CD4-positive, alpha-beta T cell (primary cell): ENCODE data around the gene EIF3J. TPM values are rescaled to one million over a fixed set of nuclear protein-coding genes. Genes with fewer than 3 reads are reported as not detected.
A peak's percentile ranks its signal among the peaks of the same experiment; 100 is the strongest.

Experiments
- ATAC-seq: fragments of 200-7000 bp; cut with Tn5 transposase; one replicate; pipeline ENCODE4 v1.10.0; 2022; ENCODE audit warnings: mild to moderate bottlenecking; ENCODE audit not compliant: poor library complexity
- CTCF ChIA-PET: fragments of 350-600 bp; sonication (Branson Sonifier 250); formaldehyde crosslinking; loops from one replicate; lab custom pipeline; 2021; ENCODE audit warnings: antibody characterized with exemption, inconsistent platforms; lab: Charles Lee
- POLR2A ChIA-PET: fragments of 350-600 bp; sonication (Branson Sonifier 250); formaldehyde crosslinking; loops from one replicate; lab custom pipeline; 2021; ENCODE audit warnings: antibody characterized with exemption, inconsistent platforms; lab: Charles Lee
- DNase-seq, 14 experiments: peaks; one replicate each; pipeline ENCODE4 v3.0.0-alpha.2; 2013 to 2020; ENCODE audit warnings: mixed read lengths in 2 of 14
- H3K27ac ChIP-seq, 2 donors: one replicate each; pipeline versions ENCODE4 v1.5.1 to v1.7.0; 2013; ENCODE audit warnings: low read length in 2 of 2, low read depth in 1 of 2, mild to moderate bottlenecking in 1 of 2
- H3K27me3 ChIP-seq, 2 experiments: 1 replicate in 1 of 2; 2 replicates in 1 of 2; pipeline versions ENCODE4 v1.6.1 to v1.7.0; 2013; ENCODE audit warnings: low read length in 2 of 2, control low read depth in 1 of 2, mild to moderate bottlenecking in 1 of 2, moderate library complexity in 1 of 2; ENCODE audit not compliant: insufficient read depth in 2 of 2, control insufficient read depth in 1 of 2
- H3K36me3 ChIP-seq: one replicate; pipeline ENCODE4 v1.6.1; 2013; ENCODE audit warnings: low read length, control low read depth; ENCODE audit not compliant: insufficient read depth
- H3K4me1 ChIP-seq: one replicate; pipeline ENCODE4 v1.6.1; 2013; ENCODE audit warnings: low read length, control low read depth; ENCODE audit not compliant: insufficient read depth
- H3K4me3 ChIP-seq: one replicate; pipeline ENCODE4 v1.5.1; 2013; ENCODE audit warnings: mild to moderate bottlenecking, low read length, moderate library complexity
- H3K9me3 ChIP-seq, 2 experiments: 1 replicate in 1 of 2; 2 replicates in 1 of 2; pipeline versions ENCODE4 v1.6.1 to v1.7.0; 2013; ENCODE audit warnings: low read length in 2 of 2, mild to moderate bottlenecking in 2 of 2, control low read depth in 1 of 2, moderate library complexity in 1 of 2; ENCODE audit not compliant: control insufficient read depth in 1 of 2, insufficient read depth in 1 of 2
- H3K27ac Mint-ChIP-seq: one replicate; pipeline ENCODE4 v1.8.0; 2020; ENCODE audit warnings: mixed read lengths
- H3K27me3 Mint-ChIP-seq: one replicate; pipeline ENCODE4 v1.8.0; 2021; ENCODE audit warnings: mixed read lengths
- H3K36me3 Mint-ChIP-seq: one replicate; pipeline ENCODE4 v1.8.0; 2021; ENCODE audit warnings: low read depth, mixed read lengths
- H3K4me1 Mint-ChIP-seq: one replicate; pipeline ENCODE4 v1.8.0; 2021; ENCODE audit warnings: low read depth, mixed read lengths
- H3K4me3 Mint-ChIP-seq: one replicate; pipeline ENCODE4 v1.8.0; 2020; ENCODE audit warnings: mild to moderate bottlenecking, mixed read lengths
- H3K9me3 Mint-ChIP-seq: one replicate; pipeline ENCODE4 v1.8.0; 2020; ENCODE audit warnings: mixed read lengths
- CTCF ChIP-seq: fragments of 200-600 bp; IDR thresholded peaks from one replicate; pipeline ENCODE4 v1.8.0; 2022; ENCODE audit warnings: antibody characterized with exemption, mild to moderate bottlenecking
- intact Hi-C, 2 experiments: fragments of 100-400 bp; cut with DNase I in 1 of 2; cut with micrococcal nuclease in 1 of 2; formaldehyde crosslinking; loops; one replicate each; pipeline versions ENCODE4 v1.15.1 to v1.9.0; 2023 to 2025; cut with DNase I, micrococcal nuclease
- total RNA-seq, 174 experiments: library from RNA in 2 of 174; stranded (reverse) in 2 of 174; gene quantifications; one replicate each; pipeline ENCODE4 v1.2.3 and lab custom pipeline; 2021 to 2026

EIF3J gene
- total RNA-seq, 2 experiments from 2014 or later, result 67.6 to 69.2 TPM

DNA sequence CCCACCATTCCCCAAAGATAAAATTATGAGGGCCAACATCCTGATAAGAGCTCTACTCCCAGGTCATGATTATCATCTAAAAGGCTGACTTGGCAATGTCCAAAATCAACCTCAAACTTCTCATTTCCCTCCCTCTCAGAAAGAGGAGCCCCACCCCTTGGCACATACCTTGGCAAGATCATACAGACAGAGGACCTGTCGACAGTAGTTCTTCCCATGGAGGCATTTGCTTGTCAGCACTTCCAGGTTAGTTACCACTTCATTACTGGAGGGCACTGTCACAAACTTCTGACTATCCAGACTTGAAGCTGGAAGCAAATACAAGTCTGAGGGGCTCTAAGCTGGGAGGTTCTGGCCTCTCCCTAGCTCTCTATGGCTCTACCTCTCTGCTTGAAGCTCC lies 37.8 kb downstream of the EIF3J start:
- TF ChIP-seq CTCF, result no peak
- peaks cover 19% of the 10 kb centered on the region for H3K4me1 Mint-ChIP-seq
- no peak overlapping the region for H3K27ac ChIP-seq
- H3K27me3 ChIP-seq, result no peaks in the 10 kb centered on the region
- H3K27me3 Mint-ChIP-seq, result no peaks in the 10 kb centered on the region
- intact Hi-C loops, result loop anchor here (5.0 kb wide), 3 partner anchors 163 to 463 kb away; partner anchors contain the start of gene TRIM69 (in 1 of the 2)
- no peak overlapping the region for H3K4me3 Mint-ChIP-seq
- ATAC-seq (no peak), DNase-seq (no peak)
- POLR2A ChIA-PET, result interaction anchor here (0.9 kb wide), 1 partner anchor 14 kb away, joined by 4 read pairs; no protein-coding TSS in a partner anchor
- H3K9me3 ChIP-seq, result no peaks in the 10 kb centered on the region
- peaks cover 42% of the 10 kb centered on the region for H3K36me3 ChIP-seq
- H3K36me3 Mint-ChIP-seq, result peaks cover 48% of the 10 kb centered on the region
- H3K4me3 ChIP-seq, result no peak overlapping the region
- H3K4me1 ChIP-seq, result peaks cover 14% of the 10 kb centered on the region
- peak overlapping the region; percentile 76 for H3K27ac Mint-ChIP-seq
- no peaks in the 10 kb centered on the region for H3K9me3 Mint-ChIP-seq
- CTCF ChIA-PET, result no interaction called here

DNA sequence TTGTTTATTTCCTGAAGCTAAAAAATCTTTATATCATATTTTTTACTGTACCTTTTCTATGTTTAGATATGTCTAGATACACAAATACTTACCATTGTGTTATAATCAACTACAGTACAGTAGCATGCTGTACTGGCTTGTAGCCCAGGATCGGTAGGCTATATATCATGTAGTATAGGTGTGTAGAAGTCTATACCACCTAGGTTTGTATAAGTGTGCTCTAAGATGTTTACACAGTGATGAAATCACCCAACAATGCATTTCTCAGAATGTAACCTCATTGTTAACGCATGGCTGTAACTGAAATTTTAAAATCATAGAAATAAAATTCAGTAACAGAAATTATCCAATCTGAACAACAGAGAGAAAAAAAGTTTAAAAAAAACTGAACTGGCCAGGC lies 43.2 kb downstream of the EIF3J start:
- H3K36me3 ChIP-seq, result peaks cover 36% of the 10 kb centered on the region
- Mint-ChIP-seq H3K9me3 (no peaks in the 10 kb centered on the region), H3K4me3 (no peak overlapping the region), H3K27ac (no peak overlapping the region), H3K4me1 (peaks cover 32% of the 10 kb centered on the region), H3K27me3 (no peaks in the 10 kb centered on the region), H3K36me3 (peaks cover 57% of the 10 kb centered on the region)
- H3K4me3 ChIP-seq, result no peak overlapping the region
- no peaks in the 10 kb centered on the region for H3K27me3 ChIP-seq
- POLR2A ChIA-PET, result interaction anchor here (1.1 kb wide), 1 partner anchor 146 kb away, joined by 3 read pairs; no protein-coding TSS in a partner anchor
- H3K27ac ChIP-seq, result no peak overlapping the region
- CTCF ChIA-PET, result interaction anchor here (1.4 to 2.8 kb wide), 4 partner anchors 9 to 158 kb away, joined by 4 to 19 read pairs (median 10); no protein-coding TSS in a partner anchor
- no peak for TF ChIP-seq CTCF
- H3K9me3 ChIP-seq, result no peaks in the 10 kb centered on the region
- DNase-seq, result no peak
- intact Hi-C loops, result loop anchor here in 1 of 2 experiments (5.0 kb wide), 1 partner anchor 342 kb away; no protein-coding TSS in a partner anchor
- no peak for ATAC-seq
- H3K4me1 ChIP-seq, result peaks cover 14% of the 10 kb centered on the region

GRCh38 chr15:44584162-44584749 lies 47.3 kb downstream of the EIF3J start:
- H3K4me1 ChIP-seq, result peaks cover 1% of the 10 kb centered on the region
- Mint-ChIP-seq H3K4me1 (peaks cover 21% of the 10 kb centered on the region), H3K27ac (no peak overlapping the region), H3K4me3 (no peak overlapping the region), H3K9me3 (no peaks in the 10 kb centered on the region), H3K36me3 (peaks cover 82% of the 10 kb centered on the region), H3K27me3 (no peaks in the 10 kb centered on the region)
- DNase-seq, result peak; percentile 32 to 78 (median 54)
- no peaks in the 10 kb centered on the region for H3K27me3 ChIP-seq
- ChIA-PET POLR2A (interaction anchor here (0.6 to 1.8 kb wide), 7 partner anchors 79 to 154 kb away, joined by 3 to 6 read pairs (median 5); partner anchors contain the start of genes B2M, PATL2 and TRIM69), CTCF (interaction anchor here (0.6 to 2.0 kb wide), 13 partner anchors 8 to 453 kb away, joined by 3 to 10 read pairs (median 4); partner anchors contain the start of genes B2M, PATL2 and TRIM69)
- H3K9me3 ChIP-seq, result no peaks in the 10 kb centered on the region
- peak; percentile 64 for TF ChIP-seq CTCF
- H3K36me3 ChIP-seq, result peaks cover 70% of the 10 kb centered on the region
- peak; percentile 94 for ATAC-seq
- intact Hi-C loops, result loop anchor here in 1 of 2 experiments (5.0 kb wide), 1 partner anchor 338 kb away; no protein-coding TSS in a partner anchor
- no peak overlapping the region for H3K27ac ChIP-seq
- no peak overlapping the region for H3K4me3 ChIP-seq
